K562 (cell line): ENCODE measurements around the gene ARMC7. TPM values are rescaled to one million over a fixed set of nuclear protein-coding genes. Genes with fewer than 3 reads are reported as not detected.
A peak's percentile ranks its signal among the peaks of the same experiment; 100 is the strongest.

Source experiments
- NR2C2 ChIP-seq, 2 experiments: fragments of 200-800 bp in 1 of 2; sonication (Bioruptor generic) in 1 of 2; sonication (generic) in 1 of 2; formaldehyde crosslinking in 1 of 2; IDR thresholded peaks; 2 replicates each; pipeline versions ENCODE4 v1.6.1 to v1.8.0; 2016 to 2022; ENCODE audit warnings: mild to moderate bottlenecking in 1 of 2, missing compliant biosample characterization in 1 of 2, missing genetic modification characterization in 1 of 2, missing genetic modification reagents in 1 of 2
- STAG1 ChIP-seq: sonication (generic); formaldehyde crosslinking; IDR thresholded peaks from 2 replicates; pipeline ENCODE4 v1.5.0; 2020; ENCODE audit warnings: missing genetic modification reagents, borderline replicate concordance
- polyA plus RNA-seq, 8 experiments: library from polyadenylated mRNA; depleted of rRNA in 4 of 8; stranded (reverse) in 5 of 8; unstranded in 3 of 8; fragments of >200 nt; fragmentation: Nextera tagmentation in 2 of 8; fragmentation: Illumina TruSeq in 1 of 8; extraction: Ambion mirVana in 2 of 8; extraction: Trizol in 1 of 8; gene quantifications; 2 replicates each; pipeline versions ENCODE4 v1.2.1 to v1.2.3, GENCODE V29; 2011 to 2014; ENCODE audit warnings: inconsistent platforms in 1 of 8, missing spikeins in 1 of 8
- total RNA-seq, 7 experiments: library from RNA; depleted of rRNA in 6 of 7; stranded (reverse); fragments of >200 nt in 6 of 7; fragmentation: Illumina TruSeq in 2 of 7; extraction: Trizol in 2 of 7; gene quantifications; 2 replicates each; pipeline versions ENCODE4 v1.2.1 to v1.2.3, GENCODE V29; 2011 to 2021; ENCODE audit warnings: low replicate concordance in 1 of 7
- TF ChIP-seq, protein P1 (sequence below), 2 experiments: fragments of 450-650 bp in 1 of 2; IDR thresholded peaks; 2 replicates each; pipeline ENCODE4 v1.6.1; 2011 to 2017; ENCODE audit warnings: low read depth in 2 of 2, antibody characterized with exemption in 1 of 2, borderline replicate concordance in 1 of 2, low read length in 1 of 2, mild to moderate bottlenecking in 1 of 2, mixed read lengths in 1 of 2; ENCODE audit not compliant: control insufficient read depth in 1 of 2
- TF ChIP-seq, protein P2 (sequence below): fragments of 450-650 bp; IDR thresholded peaks from 2 replicates; pipeline ENCODE4 v1.6.1; 2017; ENCODE audit warnings: antibody characterized with exemption, mild to moderate bottlenecking
- TF ChIP-seq, protein P3 (sequence below): sonication (generic); formaldehyde crosslinking; IDR thresholded peaks from 2 replicates; pipeline ENCODE4 v1.9.0; 2022; ENCODE audit warnings: mild to moderate bottlenecking, missing genetic modification reagents

Gene ARMC7
- total and polyA plus RNA-seq, 9 of the 15 experiments (the other 6 are each of a cell fraction or from before 2014, with no cell fraction given), result 1.4 to 15.2 (median 5.9) TPM

DNA sequence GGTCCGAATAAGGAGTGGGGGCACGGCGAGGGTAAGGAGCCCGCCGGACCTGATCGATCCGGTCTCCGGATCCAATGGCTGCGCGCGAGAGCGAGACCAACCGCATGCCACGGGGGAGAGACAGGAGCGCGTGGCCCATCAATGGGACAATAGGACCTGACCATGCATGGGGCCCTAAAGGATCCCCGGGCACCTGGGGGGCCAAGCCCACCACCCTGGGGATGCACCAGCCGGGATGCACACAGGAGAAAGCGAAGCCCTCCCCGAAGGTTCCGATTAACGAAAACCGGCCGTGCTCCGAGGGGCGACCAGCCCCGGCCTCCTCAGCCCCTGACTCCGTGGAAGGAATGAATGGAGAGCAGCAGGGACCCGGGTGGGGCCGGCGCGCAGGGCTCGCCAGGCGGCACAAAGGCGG is 44.0 kb downstream of the ARMC7 start (continued):
- TF ChIP-seq, protein P1, sequence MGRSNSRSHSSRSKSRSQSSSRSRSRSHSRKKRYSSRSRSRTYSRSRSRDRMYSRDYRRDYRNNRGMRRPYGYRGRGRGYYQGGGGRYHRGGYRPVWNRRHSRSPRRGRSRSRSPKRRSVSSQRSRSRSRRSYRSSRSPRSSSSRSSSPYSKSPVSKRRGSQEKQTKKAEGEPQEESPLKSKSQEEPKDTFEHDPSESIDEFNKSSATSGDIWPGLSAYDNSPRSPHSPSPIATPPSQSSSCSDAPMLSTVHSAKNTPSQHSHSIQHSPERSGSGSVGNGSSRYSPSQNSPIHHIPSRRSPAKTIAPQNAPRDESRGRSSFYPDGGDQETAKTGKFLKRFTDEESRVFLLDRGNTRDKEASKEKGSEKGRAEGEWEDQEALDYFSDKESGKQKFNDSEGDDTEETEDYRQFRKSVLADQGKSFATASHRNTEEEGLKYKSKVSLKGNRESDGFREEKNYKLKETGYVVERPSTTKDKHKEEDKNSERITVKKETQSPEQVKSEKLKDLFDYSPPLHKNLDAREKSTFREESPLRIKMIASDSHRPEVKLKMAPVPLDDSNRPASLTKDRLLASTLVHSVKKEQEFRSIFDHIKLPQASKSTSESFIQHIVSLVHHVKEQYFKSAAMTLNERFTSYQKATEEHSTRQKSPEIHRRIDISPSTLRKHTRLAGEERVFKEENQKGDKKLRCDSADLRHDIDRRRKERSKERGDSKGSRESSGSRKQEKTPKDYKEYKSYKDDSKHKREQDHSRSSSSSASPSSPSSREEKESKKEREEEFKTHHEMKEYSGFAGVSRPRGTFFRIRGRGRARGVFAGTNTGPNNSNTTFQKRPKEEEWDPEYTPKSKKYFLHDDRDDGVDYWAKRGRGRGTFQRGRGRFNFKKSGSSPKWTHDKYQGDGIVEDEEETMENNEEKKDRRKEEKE (IDR thresholded peaks at IDR 0.05; ENCODE audit: borderline replicate concordance in 1 of 2, control insufficient read depth in 1 of 2, low read depth in 2 of 2, low read length in 1 of 2), result no peak
- TF ChIP-seq, protein P2, sequence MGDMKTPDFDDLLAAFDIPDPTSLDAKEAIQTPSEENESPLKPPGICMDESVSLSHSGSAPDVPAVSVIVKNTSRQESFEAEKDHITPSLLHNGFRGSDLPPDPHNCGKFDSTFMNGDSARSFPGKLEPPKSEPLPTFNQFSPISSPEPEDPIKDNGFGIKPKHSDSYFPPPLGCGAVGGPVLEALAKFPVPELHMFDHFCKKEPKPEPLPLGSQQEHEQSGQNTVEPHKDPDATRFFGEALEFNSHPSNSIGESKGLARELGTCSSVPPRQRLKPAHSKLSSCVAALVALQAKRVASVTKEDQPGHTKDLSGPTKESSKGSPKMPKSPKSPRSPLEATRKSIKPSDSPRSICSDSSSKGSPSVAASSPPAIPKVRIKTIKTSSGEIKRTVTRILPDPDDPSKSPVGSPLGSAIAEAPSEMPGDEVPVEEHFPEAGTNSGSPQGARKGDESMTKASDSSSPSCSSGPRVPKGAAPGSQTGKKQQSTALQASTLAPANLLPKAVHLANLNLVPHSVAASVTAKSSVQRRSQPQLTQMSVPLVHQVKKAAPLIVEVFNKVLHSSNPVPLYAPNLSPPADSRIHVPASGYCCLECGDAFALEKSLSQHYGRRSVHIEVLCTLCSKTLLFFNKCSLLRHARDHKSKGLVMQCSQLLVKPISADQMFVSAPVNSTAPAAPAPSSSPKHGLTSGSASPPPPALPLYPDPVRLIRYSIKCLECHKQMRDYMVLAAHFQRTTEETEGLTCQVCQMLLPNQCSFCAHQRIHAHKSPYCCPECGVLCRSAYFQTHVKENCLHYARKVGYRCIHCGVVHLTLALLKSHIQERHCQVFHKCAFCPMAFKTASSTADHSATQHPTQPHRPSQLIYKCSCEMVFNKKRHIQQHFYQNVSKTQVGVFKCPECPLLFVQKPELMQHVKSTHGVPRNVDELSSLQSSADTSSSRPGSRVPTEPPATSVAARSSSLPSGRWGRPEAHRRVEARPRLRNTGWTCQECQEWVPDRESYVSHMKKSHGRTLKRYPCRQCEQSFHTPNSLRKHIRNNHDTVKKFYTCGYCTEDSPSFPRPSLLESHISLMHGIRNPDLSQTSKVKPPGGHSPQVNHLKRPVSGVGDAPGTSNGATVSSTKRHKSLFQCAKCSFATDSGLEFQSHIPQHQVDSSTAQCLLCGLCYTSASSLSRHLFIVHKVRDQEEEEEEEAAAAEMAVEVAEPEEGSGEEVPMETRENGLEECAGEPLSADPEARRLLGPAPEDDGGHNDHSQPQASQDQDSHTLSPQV, result peak; percentile 14; the same call in 1 of the 2 replicates
- TF ChIP-seq NR2C2 (CRISPR knock-in tag; IDR thresholded peaks at IDR 0.05), result 0 out of 2 replicates have a peak, but pooled peaks have one; percentile 56
- no peak for TF ChIP-seq NR2C2 (tag; IDR thresholded peaks at IDR 0.05)
- no peak for TF ChIP-seq STAG1 (CRISPR knock-in tag)
- TF ChIP-seq, protein P3, sequence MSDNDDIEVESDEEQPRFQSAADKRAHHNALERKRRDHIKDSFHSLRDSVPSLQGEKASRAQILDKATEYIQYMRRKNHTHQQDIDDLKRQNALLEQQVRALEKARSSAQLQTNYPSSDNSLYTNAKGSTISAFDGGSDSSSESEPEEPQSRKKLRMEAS (CRISPR knock-in tag), result peak; percentile 82
- TF ChIP-seq, all 486 proteins: peak for 28
